ENCODE results near the gene CH25H.
"Not testable (repeated sequence)": the region's sequence is repeated elsewhere in the genome, so short reads cannot be mapped to it uniquely, and the experiment has no call there.

The CH25H gene

GRCh38 chr10:89201345-89202032, 5.6 kb downstream of the CH25H start:
- no peak for DNase-seq (ENCODE audit: low read depth)

- DNase-seq (ENCODE audit: low read depth) = no peak
Measured at GRCh38 chr10:89197473-89197872, 9.6 kb downstream of the CH25H start.

- not testable (repeated sequence) for DNase-seq (ENCODE audit: low read depth)
Measured at GRCh38 chr10:89191301-89191700, 15.8 kb downstream of the CH25H start.

- DNase-seq (ENCODE audit: low read depth) = no peak
Measured at GRCh38 chr10:89189211-89189734, 17.8 kb downstream of the CH25H start.

- no peak for DNase-seq (ENCODE audit: low read depth)
Measured at GRCh38 chr10:89185658-89186057, 21.5 kb downstream of the CH25H start.

- no peak for DNase-seq (ENCODE audit: low read depth)
Measured at GRCh38 chr10:89184638-89185037, 22.5 kb downstream of the CH25H start.

- no peak for DNase-seq (ENCODE audit: low read depth)
Measured at GRCh38 chr10:89183571-89183970, 23.5 kb downstream of the CH25H start.

GRCh38 chr10:89182894-89183293, 24.2 kb downstream of the CH25H start:
- DNase-seq (ENCODE audit: low read depth) = no peak

- no peak for DNase-seq (ENCODE audit: low read depth)
Measured at GRCh38 chr10:89175816-89176215, 31.3 kb downstream of the CH25H start.

GRCh38 chr10:89173075-89173474, 34.0 kb downstream of the CH25H start:
- no peak for DNase-seq (ENCODE audit: low read depth)

GRCh38 chr10:89171996-89172395, 35.1 kb downstream of the CH25H start:
- no peak for DNase-seq (ENCODE audit: low read depth)

- DNase-seq (ENCODE audit: low read depth) = no peak
Measured at GRCh38 chr10:89171263-89171872, 35.7 kb downstream of the CH25H start.

GRCh38 chr10:89168354-89168900, 38.7 kb downstream of the CH25H start:
- not testable (repeated sequence) for DNase-seq (ENCODE audit: low read depth)

- no peak for DNase-seq (ENCODE audit: low read depth)
Measured at GRCh38 chr10:89167915-89168314, 39.2 kb downstream of the CH25H start.

- no peak for DNase-seq (ENCODE audit: low read depth)
Measured at GRCh38 chr10:89165923-89166322, 41.2 kb downstream of the CH25H start.

- DNase-seq (ENCODE audit: low read depth) = no peak
Measured at GRCh38 chr10:89164920-89165319, 42.2 kb downstream of the CH25H start.

- no peak for DNase-seq (ENCODE audit: low read depth)
Measured at GRCh38 chr10:89164080-89164479, 43.0 kb downstream of the CH25H start.

GRCh38 chr10:89163265-89163995, 43.7 kb downstream of the CH25H start:
- DNase-seq (ENCODE audit: low read depth) = no peak

GRCh38 chr10:89162596-89162995, 44.5 kb downstream of the CH25H start:
- DNase-seq (ENCODE audit: low read depth) = no peak

- DNase-seq (ENCODE audit: low read depth) = no peak
Measured at GRCh38 chr10:89160339-89160738, 46.8 kb downstream of the CH25H start.

- DNase-seq (ENCODE audit: low read depth) = no peak
Measured at GRCh38 chr10:89159761-89160160, 47.4 kb downstream of the CH25H start.

GRCh38 chr10:89159316-89159715, 47.8 kb downstream of the CH25H start:
- no peak for DNase-seq (ENCODE audit: low read depth)

- no peak for DNase-seq (ENCODE audit: low read depth)
Measured at GRCh38 chr10:89158446-89158845, 48.7 kb downstream of the CH25H start.
